SKM-1 (cell line): ENCODE measurements around the gene ALG9.

Experiments used
- DNase-seq: peaks from one replicate; lab custom pipeline; 2025; ENCODE audit not compliant: unreplicated experiment; lab: John Stamatoyannopoulos, UW

The ALG9 gene, protein sequence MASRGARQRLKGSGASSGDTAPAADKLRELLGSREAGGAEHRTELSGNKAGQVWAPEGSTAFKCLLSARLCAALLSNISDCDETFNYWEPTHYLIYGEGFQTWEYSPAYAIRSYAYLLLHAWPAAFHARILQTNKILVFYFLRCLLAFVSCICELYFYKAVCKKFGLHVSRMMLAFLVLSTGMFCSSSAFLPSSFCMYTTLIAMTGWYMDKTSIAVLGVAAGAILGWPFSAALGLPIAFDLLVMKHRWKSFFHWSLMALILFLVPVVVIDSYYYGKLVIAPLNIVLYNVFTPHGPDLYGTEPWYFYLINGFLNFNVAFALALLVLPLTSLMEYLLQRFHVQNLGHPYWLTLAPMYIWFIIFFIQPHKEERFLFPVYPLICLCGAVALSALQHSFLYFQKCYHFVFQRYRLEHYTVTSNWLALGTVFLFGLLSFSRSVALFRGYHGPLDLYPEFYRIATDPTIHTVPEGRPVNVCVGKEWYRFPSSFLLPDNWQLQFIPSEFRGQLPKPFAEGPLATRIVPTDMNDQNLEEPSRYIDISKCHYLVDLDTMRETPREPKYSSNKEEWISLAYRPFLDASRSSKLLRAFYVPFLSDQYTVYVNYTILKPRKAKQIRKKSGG

DNA sequence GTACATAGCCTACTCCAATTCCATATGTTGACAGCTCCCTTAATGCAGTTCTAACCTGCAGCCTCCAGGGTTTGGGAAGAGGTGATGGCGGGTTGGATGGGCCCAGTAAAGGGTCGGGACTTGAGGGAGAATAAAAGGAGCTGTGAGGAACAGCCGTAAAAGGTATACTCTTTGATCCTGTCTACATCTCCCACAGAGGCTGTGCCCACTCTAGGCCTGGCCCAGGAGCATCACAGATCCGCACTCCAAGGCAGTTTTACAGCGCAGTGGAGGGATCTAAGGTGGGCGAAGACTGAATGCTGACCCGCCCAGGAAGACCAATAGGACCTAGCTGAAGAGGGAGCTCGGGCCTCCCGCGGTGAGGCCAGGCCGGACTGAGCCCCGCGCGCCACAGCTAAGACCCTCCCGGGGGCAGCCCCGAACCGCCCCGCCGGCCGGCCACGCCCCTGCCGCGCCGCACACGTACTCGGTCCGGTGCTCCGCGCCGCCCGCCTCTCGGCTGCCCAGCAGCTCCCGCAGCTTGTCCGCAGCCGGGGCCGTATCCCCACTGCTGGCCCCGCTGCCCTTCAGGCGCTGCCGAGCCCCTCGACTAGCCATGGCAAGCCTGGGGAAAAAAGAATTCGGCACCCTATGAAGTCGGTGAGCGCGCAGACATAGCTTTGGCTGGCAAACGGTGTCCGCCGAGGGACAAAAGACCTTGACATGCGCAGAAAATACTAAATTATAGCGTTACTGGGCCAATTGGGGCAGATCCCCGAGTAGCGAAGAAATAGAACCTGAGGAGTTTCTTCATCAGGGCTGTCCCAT, at the start of gene ALG9:
ALG9 (minus strand) TSS at position 696 of the 807 bp plus-strand sequence; CDS start at position 597, 99 bp downstream.
- peak; percentile 52 for DNase-seq

DNA sequence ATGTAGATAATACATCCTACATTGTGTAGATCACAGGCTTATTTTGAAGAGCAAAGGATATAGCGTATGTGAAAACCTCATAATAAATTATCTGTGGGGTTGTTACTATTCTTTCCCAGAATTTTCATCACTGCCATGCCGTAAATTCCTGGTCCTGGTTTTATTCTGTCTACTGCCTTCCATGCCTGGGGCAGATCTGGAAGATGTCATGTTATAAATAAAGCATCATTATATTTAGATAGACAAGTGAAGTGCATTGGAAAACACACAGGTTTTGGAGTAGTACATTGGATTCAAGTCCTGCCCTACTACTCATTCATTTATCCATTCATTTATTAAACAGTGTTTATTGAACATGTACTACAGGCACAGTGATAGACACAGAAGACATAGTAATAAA, 49.5 kb upstream of the ALG9 start:
- DNase-seq = no peak

DNA sequence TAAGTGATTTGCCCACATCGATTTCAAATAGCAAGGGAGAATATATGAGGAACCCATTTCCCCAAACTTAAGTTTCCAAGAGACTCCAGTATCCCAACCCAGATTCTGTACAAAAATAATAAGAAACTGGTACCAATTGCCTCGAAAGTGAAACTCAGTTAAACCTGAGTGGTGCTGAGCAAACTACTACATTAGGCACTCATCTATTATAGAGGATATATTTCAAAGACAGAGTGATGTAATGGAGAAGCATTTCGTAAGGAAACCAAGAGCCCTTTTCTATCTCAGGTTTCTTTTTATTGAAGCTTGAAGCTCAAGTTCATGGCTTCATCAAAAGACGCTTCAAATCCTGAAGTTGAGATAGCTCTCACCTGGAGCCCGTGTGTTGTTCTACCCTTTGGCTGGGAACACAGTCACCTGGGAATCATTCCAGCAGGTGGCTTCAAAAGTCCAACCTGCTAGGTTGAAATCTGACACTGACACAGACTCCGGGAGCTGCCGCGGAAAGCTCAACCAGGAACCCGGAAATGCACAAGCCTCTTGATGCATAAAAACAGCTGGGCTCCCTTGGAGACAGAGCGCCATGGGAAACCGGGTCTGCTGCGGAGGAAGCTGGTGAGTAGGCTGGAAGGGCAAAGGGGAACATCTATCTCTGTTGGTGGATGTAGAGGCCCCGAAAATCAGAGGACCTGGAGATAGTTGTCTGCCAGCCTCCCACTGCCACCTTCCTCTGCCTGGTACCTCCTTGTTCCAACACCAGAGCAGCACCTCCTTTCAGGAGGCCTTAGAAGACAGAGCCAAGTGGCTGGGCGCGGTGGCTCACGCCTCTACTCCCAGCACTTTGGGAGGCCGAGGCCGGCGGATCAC, 47.2 kb upstream of the ALG9 start, which contains the start of gene C11orf52:
C11orf52 (plus strand) TSS at position 524 of the 867 bp plus-strand sequence; CDS start at position 584, 60 bp downstream.
- DNase-seq = no peak

DNA sequence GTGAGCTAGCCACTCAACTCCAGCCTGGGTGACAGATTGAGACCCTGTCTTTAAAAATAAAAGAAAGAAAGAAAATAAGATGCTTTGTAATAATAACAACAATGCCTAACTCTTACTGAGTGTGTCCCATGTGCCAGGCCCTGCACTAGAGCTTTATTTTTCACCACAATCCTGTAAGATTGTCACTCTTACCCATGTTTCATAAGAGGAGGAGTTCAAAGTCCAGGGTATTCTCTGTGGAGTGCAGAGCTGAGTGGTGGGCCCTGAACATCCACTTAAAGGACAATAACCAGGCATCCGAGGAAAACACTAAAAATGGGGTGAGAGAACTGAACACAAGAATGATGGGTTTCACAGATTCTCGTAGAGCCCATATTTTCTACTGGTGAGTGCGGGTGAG, 46.4 kb upstream of the ALG9 start:
- no peak for DNase-seq

DNA sequence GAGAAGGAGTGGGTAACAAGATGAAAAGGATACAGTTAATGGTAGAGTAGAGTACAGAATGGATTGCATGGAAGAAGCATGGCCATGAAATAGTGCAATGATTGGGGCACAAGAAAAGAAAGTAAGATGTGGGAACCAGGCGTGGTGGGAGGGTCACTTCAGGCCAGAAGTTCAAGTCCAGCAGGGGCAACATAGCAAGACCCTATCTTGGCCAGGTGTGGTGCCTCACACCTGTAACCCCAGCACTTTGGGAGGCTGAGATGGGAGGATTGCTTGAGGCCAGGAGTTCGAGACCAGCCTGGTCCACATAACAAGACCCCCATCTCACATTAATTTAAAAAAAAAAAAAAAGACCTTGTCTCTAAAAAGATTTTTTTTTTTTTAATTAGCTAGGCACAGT, 45.9 kb upstream of the ALG9 start:
- DNase-seq = no peak

DNA sequence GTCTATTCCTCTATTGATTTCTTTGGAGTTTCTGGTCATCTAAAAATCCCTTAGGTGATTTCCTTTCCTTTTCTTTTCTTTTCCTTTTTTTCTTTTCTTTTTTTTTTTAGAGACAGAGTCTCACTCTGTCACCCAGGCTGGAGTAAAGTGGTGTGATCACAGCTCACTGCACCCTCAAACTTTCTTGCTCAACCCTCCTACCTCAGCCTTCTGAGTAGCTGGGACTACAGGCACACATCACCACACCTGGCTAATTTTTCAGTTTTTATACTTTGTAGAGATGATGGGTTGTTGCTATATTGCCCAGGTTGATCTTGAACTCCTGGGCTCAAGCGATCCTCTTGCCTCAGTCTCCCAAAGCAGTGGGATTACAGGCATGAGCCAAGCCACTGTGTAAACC, 45.4 kb upstream of the ALG9 start:
- DNase-seq = no peak

DNA sequence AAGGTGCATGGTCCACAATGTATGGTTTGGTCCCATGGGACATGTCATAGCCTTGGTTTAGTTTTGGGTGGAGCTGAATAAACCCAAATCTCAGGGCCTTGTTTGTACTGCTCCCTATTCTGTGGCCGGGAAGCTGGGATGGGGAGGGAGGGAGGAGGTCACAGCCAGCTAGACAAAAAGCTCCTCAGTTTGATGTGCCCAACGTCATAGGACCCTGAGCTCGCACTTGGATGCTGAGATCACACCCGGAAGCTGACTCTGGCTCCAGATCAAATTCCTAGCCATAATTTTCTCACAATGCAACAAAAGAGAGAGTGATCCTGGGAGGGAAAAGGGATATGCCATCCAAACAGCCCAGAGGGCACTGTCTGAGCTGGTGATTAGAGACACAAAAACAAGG, 42.6 kb upstream of the ALG9 start:
- no peak for DNase-seq

DNA sequence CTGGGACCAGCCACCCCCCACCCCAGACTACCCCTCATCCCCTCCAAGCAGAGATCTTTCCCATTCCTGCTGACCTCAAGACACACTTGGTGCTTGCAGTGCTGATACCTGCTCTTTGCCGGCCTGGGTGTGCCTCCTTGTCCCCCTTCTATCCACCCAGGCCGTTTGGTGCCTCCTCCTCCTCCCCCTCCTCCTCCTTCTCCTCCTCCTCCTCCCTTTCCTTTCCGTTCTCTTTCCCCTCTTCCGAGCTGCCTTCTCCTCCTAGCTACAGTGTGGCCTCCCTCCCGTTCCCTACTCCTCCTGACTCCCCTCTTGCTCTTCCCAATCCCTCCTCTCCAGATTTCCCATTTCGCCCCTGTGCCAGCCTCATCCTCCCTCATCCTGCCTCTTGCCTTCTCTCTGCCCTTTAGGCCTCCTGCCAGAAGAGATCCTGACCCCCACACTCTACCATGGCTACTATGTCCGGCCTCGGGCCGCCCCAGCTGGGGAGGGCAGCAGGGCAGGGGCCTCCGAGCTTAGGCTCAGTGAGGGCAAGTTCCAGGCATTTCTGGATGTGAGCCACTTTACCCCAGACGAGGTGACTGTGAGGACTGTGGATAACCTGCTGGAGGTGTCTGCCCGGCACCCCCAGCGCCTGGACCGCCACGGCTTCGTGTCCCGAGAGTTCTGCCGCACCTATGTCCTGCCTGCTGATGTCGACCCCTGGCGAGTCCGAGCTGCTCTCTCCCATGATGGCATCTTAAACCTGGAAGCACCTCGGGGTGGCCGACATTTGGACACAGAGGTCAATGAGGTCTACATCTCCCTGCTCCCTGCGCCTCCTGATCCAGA, 41.9 kb upstream of the ALG9 start:
- no peak for DNase-seq

DNA sequence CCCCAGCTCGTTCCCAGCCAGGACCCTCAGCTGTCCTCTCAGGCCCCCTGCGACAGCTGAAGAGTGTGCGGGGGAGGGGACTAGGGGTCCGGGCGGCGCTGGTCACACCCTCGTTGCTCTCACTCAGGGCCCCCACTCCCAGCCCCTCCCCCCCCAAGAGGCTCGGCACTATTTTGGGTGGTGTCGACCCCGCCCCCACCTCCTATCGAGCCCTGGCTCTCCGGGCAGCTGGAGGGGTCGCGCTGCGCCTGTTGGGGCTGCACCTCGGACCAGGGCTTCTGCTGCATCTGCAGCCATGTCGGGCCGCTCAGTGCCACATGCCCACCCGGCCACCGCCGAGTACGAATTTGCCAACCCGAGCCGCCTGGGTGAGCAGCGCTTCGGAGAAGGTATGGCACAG, 41.2 kb upstream of the ALG9 start, which contains the start of gene HSPB2:
HSPB2 (plus strand) TSS at position 200 of the 400 bp plus-strand sequence; CDS start at position 296, 96 bp downstream.
- DNase-seq = no peak

DNA sequence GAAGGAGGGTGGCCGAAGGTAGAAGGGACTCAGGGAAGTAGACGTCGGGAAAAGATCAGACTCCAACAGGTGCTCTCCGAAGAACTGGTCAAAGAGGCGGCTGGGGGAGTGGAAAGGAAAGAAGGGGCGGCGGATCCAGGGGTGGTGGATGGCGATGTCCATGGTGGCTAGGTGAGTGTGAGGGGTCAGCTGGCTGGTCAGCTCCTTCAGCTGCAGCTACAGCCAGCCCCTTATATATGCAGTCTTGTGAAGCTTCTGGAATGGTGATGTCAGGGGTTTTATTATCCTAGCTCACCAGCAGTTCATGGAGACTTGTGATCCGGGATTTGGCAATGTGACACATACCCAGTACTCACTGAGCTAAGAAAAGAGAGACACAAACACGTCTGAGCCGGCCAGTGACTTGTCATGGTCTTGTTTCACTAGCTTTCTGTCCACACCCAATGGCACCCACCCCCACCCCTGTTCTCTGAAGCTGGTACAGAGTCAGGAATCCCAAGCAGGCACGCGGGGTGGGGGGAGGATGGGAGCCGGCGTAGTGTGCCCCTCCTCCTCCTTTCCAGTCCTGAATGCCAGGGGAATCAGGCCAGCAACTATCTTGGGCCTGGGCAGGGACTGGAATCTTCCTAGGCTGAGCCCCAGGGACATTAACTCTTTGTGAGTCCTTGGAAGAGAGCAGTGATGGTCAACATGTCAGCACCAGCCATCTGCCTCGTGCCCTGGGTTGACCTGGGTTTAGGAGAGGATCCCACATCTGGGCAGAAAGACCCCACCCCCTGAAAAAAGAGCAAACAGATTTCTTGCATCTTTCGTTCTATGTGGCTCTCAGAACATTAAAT, 40.4 kb upstream of the ALG9 start, which contains the start of gene CRYAB:
CRYAB (minus strand) TSS at position 208 of the 839 bp plus-strand sequence; CDS start at position 162, 46 bp downstream.
- no peak for DNase-seq

DNA sequence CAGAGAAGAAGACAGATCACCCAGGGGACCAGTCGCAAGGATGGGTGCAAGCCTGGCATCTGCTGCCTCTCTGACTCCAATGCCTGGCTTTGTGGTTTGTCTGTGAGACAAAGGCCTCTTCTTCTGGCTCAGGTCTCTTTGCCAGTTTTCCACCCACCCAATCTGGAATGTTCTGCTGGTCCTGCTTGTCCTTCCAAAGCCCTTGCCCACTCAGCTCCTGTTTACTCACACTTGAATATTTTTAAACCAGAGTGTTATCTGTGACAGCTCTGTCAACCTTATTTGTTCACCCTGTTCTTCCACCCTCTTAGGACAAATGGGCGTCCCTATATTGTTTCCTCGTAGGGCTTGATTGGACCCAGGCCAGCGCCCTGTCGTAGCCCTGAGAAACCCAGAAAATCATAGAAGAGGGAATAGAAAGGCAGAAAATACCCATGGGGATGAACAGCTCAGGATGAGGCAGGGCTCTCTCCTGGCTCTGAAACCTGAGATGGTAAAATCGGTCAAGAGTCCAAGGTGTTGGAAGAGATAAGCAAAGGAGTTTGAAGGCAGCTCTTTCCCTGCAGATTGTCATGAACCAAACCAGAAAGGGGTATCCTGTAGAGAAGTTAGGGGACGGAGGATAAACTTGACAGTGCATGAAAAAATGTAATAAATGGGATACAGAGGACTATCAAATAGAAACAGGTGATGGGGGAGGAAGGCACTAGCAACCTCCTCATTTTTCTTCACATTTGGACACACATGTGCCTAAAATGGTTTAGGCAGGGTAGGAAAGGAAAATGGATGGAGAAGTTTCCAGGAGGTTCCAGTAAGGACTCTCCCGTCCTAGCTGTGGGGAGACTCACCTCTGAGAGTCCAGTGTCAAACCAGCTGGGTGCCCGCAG, 39.5 kb upstream of the ALG9 start:
- DNase-seq = no peak

DNA sequence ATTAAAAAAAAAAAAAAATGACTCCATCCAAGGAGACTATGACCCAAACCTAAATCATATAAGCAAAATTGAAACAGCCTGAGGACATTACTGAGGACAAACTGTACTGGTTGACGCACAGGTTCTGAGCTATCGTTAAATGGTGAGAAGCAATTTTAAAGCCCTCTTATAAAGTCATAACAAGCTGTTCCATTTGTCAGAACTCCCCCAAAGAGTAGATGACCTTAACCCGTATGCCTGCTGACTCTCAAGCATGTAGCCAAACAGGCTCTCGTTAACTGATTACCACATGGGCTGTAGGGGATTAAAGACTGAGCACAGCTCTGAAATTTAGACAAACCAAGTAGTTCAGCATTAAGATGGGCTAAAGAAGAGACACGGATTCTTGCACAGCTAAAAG, 38.0 kb upstream of the ALG9 start:
- no peak for DNase-seq

DNA sequence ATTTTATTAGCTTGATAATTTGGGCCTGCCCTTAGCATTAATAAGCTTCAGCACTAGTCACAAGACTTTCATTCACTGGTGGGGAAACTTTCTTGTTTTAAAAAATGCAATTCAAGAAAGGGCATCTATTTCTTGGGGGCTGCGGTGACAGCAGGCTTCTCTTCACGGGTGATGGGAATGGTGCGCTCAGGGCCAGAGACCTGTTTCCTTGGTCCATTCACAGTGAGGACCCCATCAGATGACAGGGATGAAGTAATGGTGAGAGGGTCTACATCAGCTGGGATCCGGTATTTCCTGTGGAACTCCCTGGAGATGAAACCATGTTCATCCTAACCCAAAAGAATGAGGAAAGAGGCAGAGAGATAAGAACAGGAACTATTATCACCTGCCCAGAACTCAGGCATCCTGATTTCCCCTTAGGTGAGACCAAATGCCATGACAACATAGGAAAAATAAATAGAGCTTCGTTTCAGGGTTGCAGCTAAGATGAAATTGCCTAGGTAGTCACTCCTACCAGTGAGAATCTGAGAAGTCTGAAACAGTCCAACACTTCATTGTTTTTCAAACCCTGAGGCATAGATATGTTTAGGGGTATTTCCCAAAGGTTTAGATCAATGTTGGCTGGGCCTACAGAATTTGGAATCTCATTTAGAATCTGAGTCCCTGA, 37.4 kb upstream of the ALG9 start:
- no peak for DNase-seq

DNA sequence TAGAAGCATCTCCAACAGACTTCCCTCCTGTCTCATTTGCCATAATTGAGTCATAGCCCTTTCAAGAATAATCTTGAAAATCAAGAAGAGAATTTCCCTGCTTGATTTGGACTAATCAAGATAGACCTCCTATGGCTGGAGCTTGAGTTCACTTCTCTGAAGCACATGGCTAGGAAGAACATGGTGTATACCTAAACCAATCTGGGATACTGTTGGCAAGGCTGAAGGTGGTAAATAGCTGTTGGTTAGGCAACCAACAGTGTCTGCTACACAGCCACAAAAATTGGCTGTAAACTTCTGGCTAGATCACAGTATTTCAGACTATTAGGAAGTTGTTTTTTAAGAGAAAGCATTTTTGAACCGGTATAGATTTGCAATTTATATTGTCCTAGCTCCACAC, 35.3 kb upstream of the ALG9 start:
- no peak for DNase-seq

DNA sequence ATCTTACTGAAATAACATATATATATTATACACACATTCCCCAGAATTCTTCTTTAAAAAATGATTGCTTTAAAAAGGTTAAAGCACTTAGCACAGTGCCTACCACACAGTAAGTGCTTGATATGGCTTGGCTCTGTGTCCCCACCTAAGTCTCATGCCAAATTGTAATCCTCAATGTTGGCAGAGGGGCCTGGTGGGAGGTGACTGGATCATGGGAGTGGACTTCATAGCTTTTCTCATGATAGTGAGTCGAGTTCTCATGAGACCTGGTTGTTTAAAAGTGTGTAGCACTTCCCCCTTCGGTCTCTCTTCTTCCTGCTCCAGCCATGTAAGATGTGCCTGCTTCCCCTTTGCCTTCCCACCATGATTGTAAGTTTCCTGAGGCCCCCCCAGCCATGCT, 34.0 kb upstream of the ALG9 start:
- no peak for DNase-seq

DNA sequence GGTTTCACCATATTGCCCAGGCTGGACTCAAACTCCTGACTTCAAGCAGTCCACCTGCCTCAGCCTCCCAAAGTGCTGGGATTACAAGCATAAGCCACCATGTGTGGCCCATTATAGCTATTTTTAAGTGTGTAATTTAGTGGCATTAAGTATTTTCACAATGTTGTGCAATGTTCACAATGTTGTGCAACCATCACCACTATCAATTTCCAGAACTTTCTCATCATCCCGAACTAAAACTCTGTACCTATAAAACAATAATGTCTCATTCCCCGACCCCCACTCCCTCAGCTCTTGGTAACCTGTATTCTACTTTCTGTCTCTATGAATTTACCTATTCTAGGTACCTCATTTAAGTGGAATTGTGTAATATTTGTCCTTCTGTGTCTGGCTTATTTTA, 15.5 kb upstream of the ALG9 start:
- DNase-seq = no peak

DNA sequence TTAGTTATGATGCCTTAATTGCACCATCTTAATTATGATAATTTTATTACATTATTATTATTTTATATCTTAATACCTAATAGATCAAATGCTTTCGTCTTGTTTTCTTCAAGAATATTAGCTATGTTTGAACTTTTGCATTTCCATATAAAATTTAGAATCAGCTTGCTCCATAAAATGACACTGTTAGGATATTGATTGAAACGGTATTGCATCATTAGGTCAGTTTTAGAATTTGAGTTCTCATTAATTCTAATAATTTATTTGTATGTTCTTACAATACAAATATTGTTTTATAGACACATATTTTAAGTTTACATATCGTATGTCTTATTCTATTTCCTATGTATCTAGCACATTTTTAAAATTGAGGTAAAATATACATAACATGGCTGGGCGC, 14.7 kb upstream of the ALG9 start:
- DNase-seq = no peak
